Measurements from ENCODE around the gene HSPA13. TPM values are rescaled to one million over a fixed set of nuclear protein-coding genes. Genes with fewer than 3 reads are reported as not detected.

HSPA13 gene
- total RNA-seq, 1 donor from 2014 or later, result 41.3 TPM

Other genes with a start within 250 kb of the HSPA13 start
- gene LIPI, start 172.2 kb downstream of the HSPA13 start, total RNA-seq, result not detected
- gene RBM11, start 167.0 kb downstream of the HSPA13 start, total RNA-seq, result not detected
- 1.4 TPM for gene SAMSN1, start 163.2 kb upstream of the HSPA13 start, total RNA-seq